NCI-H1092 (cell line): Measurements from ENCODE around the gene TACC2.
"Not testable (repeated sequence)": the region's sequence is repeated elsewhere in the genome, so short reads cannot be mapped to it uniquely, and the experiment has no call there.

Experiments used
- DNase-seq: peaks from one replicate; lab custom pipeline; 2025; lab: John Stamatoyannopoulos, UW

The TACC2 gene

GRCh38 chr10:122089311-122090017, 100.5 kb downstream of the TACC2 start:
- no peak for DNase-seq

- no peak for DNase-seq
Observed at GRCh38 chr10:122091722-122092121, 102.8 kb downstream of the TACC2 start.

- DNase-seq = no peak
Observed at GRCh38 chr10:122093076-122093475, 104.1 kb downstream of the TACC2 start.

- not testable (repeated sequence) for DNase-seq
Observed at GRCh38 chr10:122096181-122096580, 107.2 kb downstream of the TACC2 start.

GRCh38 chr10:122096705-122097104, 107.7 kb downstream of the TACC2 start:
- no peak for DNase-seq

GRCh38 chr10:122097935-122098334, 109.0 kb downstream of the TACC2 start:
- DNase-seq = no peak

GRCh38 chr10:122098924-122099323, 110.0 kb downstream of the TACC2 start:
- DNase-seq = no peak

GRCh38 chr10:122099562-122099961, 110.6 kb downstream of the TACC2 start:
- DNase-seq = no peak

- DNase-seq = no peak
Observed at GRCh38 chr10:122102146-122102868, 113.3 kb downstream of the TACC2 start.

- no peak for DNase-seq
Observed at GRCh38 chr10:122102869-122103525, 114.0 kb downstream of the TACC2 start.

- no peak for DNase-seq
Observed at GRCh38 chr10:122103592-122103991, 114.6 kb downstream of the TACC2 start.

- DNase-seq = not testable (repeated sequence)
Observed at GRCh38 chr10:122108786-122109185, 119.8 kb downstream of the TACC2 start.

- no peak for DNase-seq
Observed at GRCh38 chr10:122112021-122112616, 123.2 kb downstream of the TACC2 start.

- DNase-seq = no peak
Observed at GRCh38 chr10:122112625-122113160, 123.7 kb downstream of the TACC2 start.

- DNase-seq = no peak
Observed at GRCh38 chr10:122113161-122113944, 124.4 kb downstream of the TACC2 start.

GRCh38 chr10:122113945-122114747, 125.2 kb downstream of the TACC2 start:
- DNase-seq = no peak

- no peak for DNase-seq
Observed at GRCh38 chr10:122115874-122116273, 126.9 kb downstream of the TACC2 start.

GRCh38 chr10:122116331-122116730, 127.4 kb downstream of the TACC2 start:
- no peak for DNase-seq

GRCh38 chr10:122117475-122117874, 128.5 kb downstream of the TACC2 start:
- no peak for DNase-seq

GRCh38 chr10:122120008-122120744, 131.2 kb downstream of the TACC2 start:
- DNase-seq = no peak
